Measurements from ENCODE around the gene RBM33. TPM values are rescaled to one million over a fixed set of nuclear protein-coding genes. Genes with fewer than 3 reads are reported as not detected.

Gene RBM33
- total and polyA plus RNA-seq, 2 of the 4 experiments (the other 2 are of a cell fraction) = 7.3 to 10.8 TPM

DNA sequence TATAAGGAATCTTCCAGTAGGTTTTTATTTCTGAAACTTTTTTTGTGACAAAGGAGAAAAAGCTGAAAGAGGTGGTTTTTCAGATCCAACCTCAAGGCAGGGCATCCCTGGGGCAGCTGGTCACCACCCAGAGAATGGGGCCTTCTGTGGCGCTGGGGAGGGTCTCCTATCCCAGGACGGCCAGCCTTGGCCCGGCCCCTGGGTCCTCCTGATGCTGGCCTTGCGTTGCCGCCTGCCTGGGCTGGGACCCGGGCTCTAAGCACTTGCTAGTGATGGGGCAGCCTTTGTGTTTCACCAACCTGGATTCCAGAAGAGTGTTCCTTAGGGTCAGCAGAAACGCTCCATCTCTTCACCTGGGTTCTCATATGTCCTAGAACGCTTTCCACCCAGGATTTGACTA lies 151.5 kb downstream of the RBM33 start:
- H3K4me3 ChIP-seq (ENCODE audit: insufficient read depth, low read depth, low read length) = no peak overlapping the region
- whole genome bisulfite sequencing, 2 experiments (ENCODE audit: extremely low coverage in 2 of 2, insufficient read length in 1 of 2) = 60% methylated on average over 2 of the region's 8 CpGs; no CpG with 5 or more reads in 1 of the 2 experiments
- peaks cover 29% of the 10 kb centered on the region for H3K27me3 ChIP-seq (ENCODE audit: control insufficient read depth, insufficient read depth, low read length)
- H3K9me1 ChIP-seq (ENCODE audit: insufficient read depth, low read length) = peaks cover 4% of the 10 kb centered on the region; the same call in 1 of the 2 replicates
- H2AK9ac ChIP-seq (replicated peaks; ENCODE audit: low read depth, low read length, poor library complexity) = no peak overlapping the region
- H3K56ac ChIP-seq (ENCODE audit: extremely low read depth, insufficient read depth, low read length) = no peak overlapping the region
- H3K4me2 ChIP-seq (ENCODE audit: low read depth, low read length) = no peak overlapping the region
- H3K36me3 ChIP-seq (ENCODE audit: control insufficient read depth, insufficient read depth, low read length) = no peaks in the 10 kb centered on the region
- BruUV-seq (replicated peaks) = no TSS peak
- H3K23ac ChIP-seq (ENCODE audit: low read depth, low read length) = no peak overlapping the region
- no peak for ATAC-seq (ENCODE audit: low read depth)
- H2BK20ac ChIP-seq (ENCODE audit: low read depth, low read length) = no peak overlapping the region
- peaks cover 2% of the 10 kb centered on the region; the same call in 1 of the 2 replicates for H3K4me1 ChIP-seq (ENCODE audit: control insufficient read depth, insufficient read depth, low read length)
- DNase-seq = no peak
- TF ChIP-seq NFE2L2 (IDR thresholded peaks at IDR 0.05; ENCODE audit: low read depth, low read length) = no peak
- TF ChIP-seq RFX5 (IDR thresholded peaks at IDR 0.05; ENCODE audit: low read depth, low read length) = no peak
- TF ChIP-seq CHD1 (IDR thresholded peaks at IDR 0.05; ENCODE audit: low read depth, low read length) = no peak
- TF ChIP-seq FOS (IDR thresholded peaks at IDR 0.05; ENCODE audit: low read depth, low read length) = no peak
- TF ChIP-seq, protein P1, sequence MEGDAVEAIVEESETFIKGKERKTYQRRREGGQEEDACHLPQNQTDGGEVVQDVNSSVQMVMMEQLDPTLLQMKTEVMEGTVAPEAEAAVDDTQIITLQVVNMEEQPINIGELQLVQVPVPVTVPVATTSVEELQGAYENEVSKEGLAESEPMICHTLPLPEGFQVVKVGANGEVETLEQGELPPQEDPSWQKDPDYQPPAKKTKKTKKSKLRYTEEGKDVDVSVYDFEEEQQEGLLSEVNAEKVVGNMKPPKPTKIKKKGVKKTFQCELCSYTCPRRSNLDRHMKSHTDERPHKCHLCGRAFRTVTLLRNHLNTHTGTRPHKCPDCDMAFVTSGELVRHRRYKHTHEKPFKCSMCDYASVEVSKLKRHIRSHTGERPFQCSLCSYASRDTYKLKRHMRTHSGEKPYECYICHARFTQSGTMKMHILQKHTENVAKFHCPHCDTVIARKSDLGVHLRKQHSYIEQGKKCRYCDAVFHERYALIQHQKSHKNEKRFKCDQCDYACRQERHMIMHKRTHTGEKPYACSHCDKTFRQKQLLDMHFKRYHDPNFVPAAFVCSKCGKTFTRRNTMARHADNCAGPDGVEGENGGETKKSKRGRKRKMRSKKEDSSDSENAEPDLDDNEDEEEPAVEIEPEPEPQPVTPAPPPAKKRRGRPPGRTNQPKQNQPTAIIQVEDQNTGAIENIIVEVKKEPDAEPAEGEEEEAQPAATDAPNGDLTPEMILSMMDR (conservative IDR thresholded peaks at IDR 0.05; ENCODE audit: low read depth, low read length) = no peak
- TF ChIP-seq USF2 (IDR thresholded peaks at IDR 0.05; ENCODE audit: low read depth, low read length) = no peak
- TF ChIP-seq, protein P2, sequence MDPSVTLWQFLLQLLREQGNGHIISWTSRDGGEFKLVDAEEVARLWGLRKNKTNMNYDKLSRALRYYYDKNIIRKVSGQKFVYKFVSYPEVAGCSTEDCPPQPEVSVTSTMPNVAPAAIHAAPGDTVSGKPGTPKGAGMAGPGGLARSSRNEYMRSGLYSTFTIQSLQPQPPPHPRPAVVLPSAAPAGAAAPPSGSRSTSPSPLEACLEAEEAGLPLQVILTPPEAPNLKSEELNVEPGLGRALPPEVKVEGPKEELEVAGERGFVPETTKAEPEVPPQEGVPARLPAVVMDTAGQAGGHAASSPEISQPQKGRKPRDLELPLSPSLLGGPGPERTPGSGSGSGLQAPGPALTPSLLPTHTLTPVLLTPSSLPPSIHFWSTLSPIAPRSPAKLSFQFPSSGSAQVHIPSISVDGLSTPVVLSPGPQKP (IDR thresholded peaks at IDR 0.05; ENCODE audit: borderline replicate concordance, low read depth, low read length) = no peak
- no peak for TF ChIP-seq MAZ (IDR thresholded peaks at IDR 0.05; ENCODE audit: borderline replicate concordance, low read depth, low read length)
- no peak for TF ChIP-seq CEBPB (IDR thresholded peaks at IDR 0.05; ENCODE audit: low read depth, low read length)
- no peak for TF ChIP-seq RCOR1 (IDR thresholded peaks at IDR 0.05; ENCODE audit: insufficient replicate concordance, low read length)
- TF ChIP-seq RAD21 (IDR thresholded peaks at IDR 0.05; ENCODE audit: low read length) = no peak
- no peak for TF ChIP-seq MXI1 (IDR thresholded peaks at IDR 0.05; ENCODE audit: borderline replicate concordance, low read depth, low read length)
- no peak overlapping the region for H2BK120ac ChIP-seq (ENCODE audit: low read depth, low read length)
- H3K14ac ChIP-seq (replicated peaks; ENCODE audit: low read depth, low read length) = no peak overlapping the region
- no peak overlapping the region for H3K4ac ChIP-seq (ENCODE audit: low read depth, low read length)
- H3K18ac ChIP-seq (ENCODE audit: low read depth, low read length) = no peak overlapping the region
- no peak overlapping the region for H2AFZ ChIP-seq (replicated peaks; ENCODE audit: low read length, poor library complexity)
- in situ Hi-C loops (cut with MboI; ENCODE audit: low sequenced_read_pairs) = no loop called here
- H3K9me3 ChIP-seq (ENCODE audit: control insufficient read depth, insufficient read depth, low read length) = no peaks in the 10 kb centered on the region
- H4K5ac ChIP-seq (ENCODE audit: low read depth, low read length) = no peak overlapping the region
- no peak overlapping the region for H2BK15ac ChIP-seq (ENCODE audit: low read depth, low read length)
- no peaks in the 10 kb centered on the region for H4K20me1 ChIP-seq (ENCODE audit: insufficient read depth, low read length)
- H3K79me1 ChIP-seq (ENCODE audit: low read depth in 1 of 2, low read length in 2 of 2) = no peaks in the 10 kb centered on the region
- no peak overlapping the region for H4K8ac ChIP-seq (ENCODE audit: low read depth in 2 of 2, low read length in 2 of 2)
- no peak overlapping the region for H2BK5ac ChIP-seq (ENCODE audit: low read depth, low read length, poor library complexity, severe bottlenecking)
- dilution Hi-C loops (cut with HindIII; ENCODE audit: low sequenced_read_pairs, unreplicated experiment) = no loop called here
- no peak overlapping the region for H3K9ac ChIP-seq (ENCODE audit: low read depth, low read length)
- no peak overlapping the region for H2AK5ac ChIP-seq (ENCODE audit: low read depth, low read length)
- H3K27ac ChIP-seq (ENCODE audit: insufficient read depth, low read length) = no peak overlapping the region
- CTCF ChIA-PET = no interaction called here
- POLR2A ChIA-PET (ENCODE audit: unreplicated experiment) = no interaction called here
- H4K91ac ChIP-seq (ENCODE audit: insufficient read depth, low read depth, low read length) = no peak overlapping the region
- intact Hi-C loops (cut with micrococcal nuclease) = loop anchor here (2.0 to 10.0 kb wide), 3 partner anchors 856 to 1339 kb away; partner anchors contain the start of gene UBE3C
